WTC11 (cell line): Measurements from ENCODE around the gene FBXL7.

Experiments
- CTCF ChIP-seq: fragments of 200-600 bp; IDR thresholded peaks from 2 replicates; pipeline ENCODE4 v1.8.0; 2022; ENCODE audit warnings: antibody characterized with exemption
- USF1 ChIP-seq: sonication (generic); formaldehyde crosslinking; IDR thresholded peaks from 2 replicates; pipeline ENCODE4 v1.8.0; 2022; ENCODE audit warnings: mild to moderate bottlenecking, missing genetic modification reagents

- TF ChIP-seq CTCF: no peak
- TF ChIP-seq USF1 (CRISPR knock-in tag): no peak
Observed at GRCh38 chr5:15850939-15851341, 351.0 kb downstream of the FBXL7 start.
